Astrocyte of the spinal cord (primary cell): ENCODE measurements around the gene CKAP4.

Source experiments
- DNase-seq: peaks from one replicate; pipeline ENCODE4 v3.0.0; 2011; ENCODE audit warnings: low read depth, low spot score
- H3K4me3 ChIP-seq: 2 replicates; pipeline ENCODE4 v1.5.1; 2011; ENCODE audit warnings: low read depth, mild to moderate bottlenecking, low read length, moderate library complexity
- in situ Hi-C: cut with HindIII; loops from 2 replicates; pipeline ENCODE4 v1.10.0; 2017; ENCODE audit warnings: low sequenced_read_pairs
- TF ChIP-seq, protein P1 (sequence below): IDR thresholded peaks from 2 replicates; pipeline ENCODE4 v1.5.1; 2012; ENCODE audit warnings: low read depth, mild to moderate bottlenecking, low read length, inconsistent platforms

The CKAP4 gene

GRCh38 chr12:106245767-106246166 is 2.1 kb downstream of the CKAP4 start:
- peak overlapping the region; percentile 90 for H3K4me3 ChIP-seq
- TF ChIP-seq, protein P1, sequence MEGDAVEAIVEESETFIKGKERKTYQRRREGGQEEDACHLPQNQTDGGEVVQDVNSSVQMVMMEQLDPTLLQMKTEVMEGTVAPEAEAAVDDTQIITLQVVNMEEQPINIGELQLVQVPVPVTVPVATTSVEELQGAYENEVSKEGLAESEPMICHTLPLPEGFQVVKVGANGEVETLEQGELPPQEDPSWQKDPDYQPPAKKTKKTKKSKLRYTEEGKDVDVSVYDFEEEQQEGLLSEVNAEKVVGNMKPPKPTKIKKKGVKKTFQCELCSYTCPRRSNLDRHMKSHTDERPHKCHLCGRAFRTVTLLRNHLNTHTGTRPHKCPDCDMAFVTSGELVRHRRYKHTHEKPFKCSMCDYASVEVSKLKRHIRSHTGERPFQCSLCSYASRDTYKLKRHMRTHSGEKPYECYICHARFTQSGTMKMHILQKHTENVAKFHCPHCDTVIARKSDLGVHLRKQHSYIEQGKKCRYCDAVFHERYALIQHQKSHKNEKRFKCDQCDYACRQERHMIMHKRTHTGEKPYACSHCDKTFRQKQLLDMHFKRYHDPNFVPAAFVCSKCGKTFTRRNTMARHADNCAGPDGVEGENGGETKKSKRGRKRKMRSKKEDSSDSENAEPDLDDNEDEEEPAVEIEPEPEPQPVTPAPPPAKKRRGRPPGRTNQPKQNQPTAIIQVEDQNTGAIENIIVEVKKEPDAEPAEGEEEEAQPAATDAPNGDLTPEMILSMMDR = no peak
- in situ Hi-C loops = no loop called here
- peak; percentile 69 for DNase-seq

DNA sequence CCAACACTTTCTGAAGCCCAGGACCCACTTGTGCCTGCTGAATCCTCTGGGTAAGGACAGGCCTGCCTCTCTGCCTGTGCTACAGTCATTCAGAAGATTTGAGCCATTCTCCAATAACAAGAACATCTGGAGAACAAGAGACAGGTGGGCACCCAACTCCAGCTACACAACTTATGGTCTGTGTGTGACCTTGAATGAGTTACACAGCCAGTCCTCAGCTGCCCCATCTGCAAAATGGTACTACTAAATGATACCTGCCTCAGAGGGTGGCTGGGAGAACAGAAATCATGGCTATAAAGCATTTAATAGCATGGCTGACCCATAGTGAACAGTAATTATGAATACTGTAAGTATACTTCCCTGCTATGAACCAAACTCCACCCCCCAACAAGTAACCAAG is 4.2 kb downstream of the CKAP4 start:
- in situ Hi-C loops = no loop called here
- TF ChIP-seq, protein P1 = no peak
- DNase-seq = no peak
- H3K4me3 ChIP-seq = no peak overlapping the region

DNA sequence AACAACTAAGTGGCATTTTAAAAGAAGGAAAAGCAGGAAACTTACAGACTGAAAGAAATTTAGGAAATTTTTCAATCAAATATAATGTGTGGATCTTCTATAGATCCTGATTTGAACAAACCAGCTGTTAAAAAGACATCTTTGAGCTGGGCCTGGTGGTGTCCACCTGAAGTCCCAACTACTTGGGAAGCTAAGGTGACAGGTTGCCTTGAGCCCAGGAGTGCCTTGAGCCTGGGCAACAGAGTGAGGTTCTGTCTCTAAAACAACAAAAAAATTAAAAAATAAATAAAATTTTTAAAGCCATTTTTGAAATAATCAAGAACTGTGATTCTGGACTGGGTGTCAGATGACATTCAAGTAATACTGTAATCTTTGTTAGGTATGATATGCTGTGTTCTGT is 7.0 kb downstream of the CKAP4 start:
- H3K4me3 ChIP-seq = no peak overlapping the region
- TF ChIP-seq, protein P1 = no peak
- DNase-seq = no peak
- in situ Hi-C loops = no loop called here

- in situ Hi-C loops = no loop called here
- TF ChIP-seq, protein P1 = no peak
- DNase-seq = no peak
Observed at GRCh38 chr12:106239951-106240335, 7.9 kb downstream of the CKAP4 start.

GRCh38 chr12:106239241-106239950 is 8.4 kb downstream of the CKAP4 start:
- DNase-seq = no peak
- in situ Hi-C loops = no loop called here
- TF ChIP-seq, protein P1 = no peak
- no peak overlapping the region for H3K4me3 ChIP-seq

More at GRCh38 chr12:106239951-106240335, 7.9 kb downstream of the CKAP4 start:
- no peak overlapping the region for H3K4me3 ChIP-seq

- TF ChIP-seq, protein P1 = no peak
- no peak overlapping the region for H3K4me3 ChIP-seq
- in situ Hi-C loops = no loop called here
- no peak for DNase-seq
Observed at GRCh38 chr12:106238146-106238545, 9.7 kb downstream of the CKAP4 start.
